HG02970 (cell line): ENCODE data around the gene ERLIN1.

Source experiments
- ATAC-seq: cut with Tn5 transposase; IDR thresholded peaks from one replicate; pipeline ENCODE4 v1.9.1; 2021; ENCODE audit warnings: mild to moderate bottlenecking, moderate library complexity, moderate number of reproducible peaks; ENCODE audit not compliant: unreplicated experiment, low FRiP score

ERLIN1 gene

GRCh38 chr10:100173035-100173434 lies 12.8 kb downstream of the ERLIN1 start:
- no peak for ATAC-seq

- no peak for ATAC-seq
Observed at GRCh38 chr10:100172349-100172748, 13.5 kb downstream of the ERLIN1 start.

- no peak for ATAC-seq
Observed at GRCh38 chr10:100168313-100168643, 17.6 kb downstream of the ERLIN1 start.

GRCh38 chr10:100167553-100168312 lies 18.1 kb downstream of the ERLIN1 start:
- ATAC-seq = no peak

- ATAC-seq = no peak
Observed at GRCh38 chr10:100163704-100164621, 21.9 kb downstream of the ERLIN1 start.

- ATAC-seq = no peak
Observed at GRCh38 chr10:100162696-100163095, 23.1 kb downstream of the ERLIN1 start.

- ATAC-seq = no peak
Observed at GRCh38 chr10:100158044-100158805, 27.6 kb downstream of the ERLIN1 start.

GRCh38 chr10:100157156-100157555 lies 28.7 kb downstream of the ERLIN1 start:
- ATAC-seq = no peak

- no peak for ATAC-seq
Observed at GRCh38 chr10:100155936-100156335, 29.9 kb downstream of the ERLIN1 start.

GRCh38 chr10:100154666-100155065 lies 31.2 kb downstream of the ERLIN1 start:
- no peak for ATAC-seq

GRCh38 chr10:100153239-100153825 lies 32.5 kb downstream of the ERLIN1 start:
- ATAC-seq = no peak

- ATAC-seq = no peak
Observed at GRCh38 chr10:100151723-100152300, 34.0 kb downstream of the ERLIN1 start.

- ATAC-seq = peak; percentile 52
Observed at GRCh38 chr10:100148353-100149211, 37.2 kb downstream of the ERLIN1 start.

GRCh38 chr10:100146875-100147650 lies 38.8 kb downstream of the ERLIN1 start:
- no peak for ATAC-seq

GRCh38 chr10:100146398-100146797 lies 39.4 kb downstream of the ERLIN1 start:
- ATAC-seq = no peak

GRCh38 chr10:100143756-100144155 lies 42.1 kb downstream of the ERLIN1 start:
- ATAC-seq = no peak

GRCh38 chr10:100141446-100142087 lies 44.3 kb downstream of the ERLIN1 start:
- ATAC-seq = no peak

- ATAC-seq = no peak
Observed at GRCh38 chr10:100140070-100140469, 45.8 kb downstream of the ERLIN1 start.
